ENCODE data around the gene PPP1CB.

The PPP1CB gene

GRCh38 chr2:28810384-28811285 lies 59.0 kb downstream of the PPP1CB start, which contains the start of gene SPDYA:
TSS of gene SPDYA (plus strand) at chr2:28810834. CDS start at chr2:28816015, 5,181 bp downstream.
- H3K9me3 ChIP-seq (ENCODE audit: control insufficient read depth, insufficient read depth, low read length), result no peaks in the 10 kb centered on the region
- no peaks in the 10 kb centered on the region for H3K36me3 ChIP-seq (ENCODE audit: control insufficient read depth, insufficient read depth, low read length)
- peak; percentile 63 for DNase-seq (ENCODE audit: low read depth, low spot score)
- H3K4me1 ChIP-seq (ENCODE audit: control insufficient read depth, insufficient read depth, low read length), result no peaks in the 10 kb centered on the region
- H3K4me3 ChIP-seq (ENCODE audit: low read length), result peak within 1 kb of the TSS; percentile 46; the same call in 1 of the 2 replicates
- no peak within 1 kb of the TSS for H3K27ac ChIP-seq (ENCODE audit: low read length)
- H3K27me3 ChIP-seq (ENCODE audit: control insufficient read depth, insufficient read depth, low read length), result peaks cover 4% of the 10 kb centered on the region; the same call in 1 of the 2 replicates
- WGBS (ENCODE audit: insufficient coverage, insufficient read length), result no CpG with 5 or more reads among the region's 97 CpGs

- Histone ChIP-seq H3K27ac (ENCODE audit: low read length) (no peak overlapping the region), H3K36me3 (ENCODE audit: control insufficient read depth, insufficient read depth, low read length) (no peaks in the 10 kb centered on the region), H3K4me3 (ENCODE audit: low read length) (no peak overlapping the region), H3K27me3 (ENCODE audit: control insufficient read depth, insufficient read depth, low read length) (no peaks in the 10 kb centered on the region), H3K4me1 (ENCODE audit: control insufficient read depth, insufficient read depth, low read length) (no peaks in the 10 kb centered on the region), H3K9me3 (ENCODE audit: control insufficient read depth, insufficient read depth, low read length) (no peaks in the 10 kb centered on the region)
- no peak for DNase-seq (ENCODE audit: low read depth, low spot score)
- no CpG with 5 or more reads among the region's 3 CpGs for WGBS (ENCODE audit: insufficient coverage, insufficient read length)
Measured at GRCh38 chr2:28818053-28818452, 66.4 kb downstream of the PPP1CB start.

- Histone ChIP-seq H3K27me3 (ENCODE audit: control insufficient read depth, insufficient read depth, low read length) (no peaks in the 10 kb centered on the region), H3K4me1 (ENCODE audit: control insufficient read depth, insufficient read depth, low read length) (no peaks in the 10 kb centered on the region), H3K36me3 (ENCODE audit: control insufficient read depth, insufficient read depth, low read length) (no peaks in the 10 kb centered on the region), H3K27ac (ENCODE audit: low read length) (no peak overlapping the region), H3K4me3 (ENCODE audit: low read length) (no peak overlapping the region), H3K9me3 (ENCODE audit: control insufficient read depth, insufficient read depth, low read length) (no peaks in the 10 kb centered on the region)
- no CpG with 5 or more reads among the region's 8 CpGs for WGBS (ENCODE audit: insufficient coverage, insufficient read length)
- peak; percentile 77 for DNase-seq (ENCODE audit: low read depth, low spot score)
Measured at GRCh38 chr2:28821295-28821958, 69.8 kb downstream of the PPP1CB start.

GRCh38 chr2:28822036-28822435 lies 70.4 kb downstream of the PPP1CB start:
- no peak overlapping the region for H3K27ac ChIP-seq (ENCODE audit: low read length)
- no peaks in the 10 kb centered on the region for H3K36me3 ChIP-seq (ENCODE audit: control insufficient read depth, insufficient read depth, low read length)
- no peaks in the 10 kb centered on the region for H3K4me1 ChIP-seq (ENCODE audit: control insufficient read depth, insufficient read depth, low read length)
- H3K27me3 ChIP-seq (ENCODE audit: control insufficient read depth, insufficient read depth, low read length), result no peaks in the 10 kb centered on the region
- H3K4me3 ChIP-seq (ENCODE audit: low read length), result no peak overlapping the region
- no peak for DNase-seq (ENCODE audit: low read depth, low spot score)
- H3K9me3 ChIP-seq (ENCODE audit: control insufficient read depth, insufficient read depth, low read length), result no peaks in the 10 kb centered on the region

DNA sequence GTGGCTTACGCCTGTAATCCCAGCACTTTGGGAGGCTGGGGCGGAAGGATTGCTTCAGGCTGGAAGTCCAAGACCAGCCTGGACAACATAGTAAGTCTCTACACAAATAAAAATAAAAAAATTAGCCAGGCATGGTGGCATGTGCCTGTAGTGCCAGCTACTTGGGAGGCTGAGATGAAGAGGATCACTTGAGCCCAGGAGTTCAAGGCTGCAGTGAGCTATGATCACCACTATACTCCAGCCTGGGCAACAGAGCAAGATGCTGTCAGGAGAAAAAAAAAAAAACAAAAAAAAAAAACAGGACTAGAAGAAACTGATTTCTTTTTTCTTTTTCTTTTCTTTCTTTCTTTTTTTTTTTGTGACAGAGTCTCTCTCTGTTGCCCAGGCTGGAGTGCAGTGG lies 72.6 kb downstream of the PPP1CB start:
- no peak for DNase-seq (ENCODE audit: low read depth, low spot score)
- WGBS (ENCODE audit: insufficient coverage, insufficient read length), result no CpG with 5 or more reads among the region's 2 CpGs
- no peak overlapping the region for H3K27ac ChIP-seq (ENCODE audit: low read length)
- H3K27me3 ChIP-seq (ENCODE audit: control insufficient read depth, insufficient read depth, low read length), result no peaks in the 10 kb centered on the region
- no peak overlapping the region for H3K4me3 ChIP-seq (ENCODE audit: low read length)
- no peaks in the 10 kb centered on the region for H3K36me3 ChIP-seq (ENCODE audit: control insufficient read depth, insufficient read depth, low read length)
- H3K4me1 ChIP-seq (ENCODE audit: control insufficient read depth, insufficient read depth, low read length), result no peaks in the 10 kb centered on the region
- H3K9me3 ChIP-seq (ENCODE audit: control insufficient read depth, insufficient read depth, low read length), result no peaks in the 10 kb centered on the region

DNA sequence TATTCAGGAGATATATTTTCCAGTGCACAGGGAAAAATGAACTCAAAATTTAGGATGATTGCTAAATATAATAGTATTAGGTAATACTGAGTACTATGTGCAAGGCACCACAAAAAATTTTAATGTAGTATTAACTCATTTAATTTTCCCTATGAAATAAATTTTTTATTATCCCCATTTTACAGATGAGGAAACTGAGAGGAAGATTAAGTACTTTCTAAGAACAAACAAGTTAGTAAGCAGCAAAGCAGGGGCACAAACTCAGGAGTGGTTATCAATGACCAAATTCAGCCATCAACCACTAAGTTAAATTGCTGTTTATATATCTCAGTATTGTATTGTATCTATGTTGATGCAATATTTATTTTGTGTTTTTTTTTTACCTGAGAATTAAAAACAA lies 73.2 kb downstream of the PPP1CB start:
- no peak overlapping the region for H3K27ac ChIP-seq (ENCODE audit: low read length)
- H3K4me1 ChIP-seq (ENCODE audit: control insufficient read depth, insufficient read depth, low read length), result no peaks in the 10 kb centered on the region
- H3K9me3 ChIP-seq (ENCODE audit: control insufficient read depth, insufficient read depth, low read length), result no peaks in the 10 kb centered on the region
- DNase-seq (ENCODE audit: low read depth, low spot score), result no peak
- H3K27me3 ChIP-seq (ENCODE audit: control insufficient read depth, insufficient read depth, low read length), result no peaks in the 10 kb centered on the region
- no peaks in the 10 kb centered on the region for H3K36me3 ChIP-seq (ENCODE audit: control insufficient read depth, insufficient read depth, low read length)
- H3K4me3 ChIP-seq (ENCODE audit: low read length), result no peak overlapping the region

DNA sequence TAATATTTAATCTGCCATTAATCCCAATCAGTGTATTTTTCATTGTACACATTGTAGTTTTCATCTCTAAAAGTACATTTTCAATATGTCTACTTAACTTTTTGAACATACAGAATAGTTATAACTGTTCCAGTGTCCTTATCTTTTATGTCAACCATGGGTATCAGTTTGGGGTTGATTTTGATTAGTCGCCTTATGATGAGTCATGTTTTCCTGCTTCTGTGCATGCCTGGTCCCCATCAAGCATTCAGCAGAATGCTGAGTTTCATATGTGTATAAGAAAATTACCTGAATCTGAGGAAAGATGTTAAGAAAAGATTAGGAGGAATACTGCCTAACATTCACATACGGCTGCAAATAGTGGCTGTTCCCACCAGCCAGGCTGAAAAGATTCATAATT lies 76.8 kb downstream of the PPP1CB start:
- Histone ChIP-seq H3K4me3 (ENCODE audit: low read length) (no peak overlapping the region), H3K9me3 (ENCODE audit: control insufficient read depth, insufficient read depth, low read length) (no peaks in the 10 kb centered on the region), H3K27me3 (ENCODE audit: control insufficient read depth, insufficient read depth, low read length) (no peaks in the 10 kb centered on the region), H3K4me1 (ENCODE audit: control insufficient read depth, insufficient read depth, low read length) (no peaks in the 10 kb centered on the region), H3K36me3 (ENCODE audit: control insufficient read depth, insufficient read depth, low read length) (no peaks in the 10 kb centered on the region), H3K27ac (ENCODE audit: low read length) (no peak overlapping the region)
- DNase-seq (ENCODE audit: low read depth, low spot score), result no peak
- WGBS (ENCODE audit: insufficient coverage, insufficient read length), result no CpG with 5 or more reads among the region's 2 CpGs

GRCh38 chr2:28833740-28834470 lies 82.3 kb downstream of the PPP1CB start:
- no CpG with 5 or more reads among the region's 2 CpGs for WGBS (ENCODE audit: insufficient coverage, insufficient read length)
- no peaks in the 10 kb centered on the region for H3K4me1 ChIP-seq (ENCODE audit: control insufficient read depth, insufficient read depth, low read length)
- H3K4me3 ChIP-seq (ENCODE audit: low read length), result no peak overlapping the region
- no peak for DNase-seq (ENCODE audit: low read depth, low spot score)
- H3K27me3 ChIP-seq (ENCODE audit: control insufficient read depth, insufficient read depth, low read length), result no peaks in the 10 kb centered on the region
- no peaks in the 10 kb centered on the region for H3K36me3 ChIP-seq (ENCODE audit: control insufficient read depth, insufficient read depth, low read length)
- no peaks in the 10 kb centered on the region for H3K9me3 ChIP-seq (ENCODE audit: control insufficient read depth, insufficient read depth, low read length)
- no peak overlapping the region for H3K27ac ChIP-seq (ENCODE audit: low read length)

DNA sequence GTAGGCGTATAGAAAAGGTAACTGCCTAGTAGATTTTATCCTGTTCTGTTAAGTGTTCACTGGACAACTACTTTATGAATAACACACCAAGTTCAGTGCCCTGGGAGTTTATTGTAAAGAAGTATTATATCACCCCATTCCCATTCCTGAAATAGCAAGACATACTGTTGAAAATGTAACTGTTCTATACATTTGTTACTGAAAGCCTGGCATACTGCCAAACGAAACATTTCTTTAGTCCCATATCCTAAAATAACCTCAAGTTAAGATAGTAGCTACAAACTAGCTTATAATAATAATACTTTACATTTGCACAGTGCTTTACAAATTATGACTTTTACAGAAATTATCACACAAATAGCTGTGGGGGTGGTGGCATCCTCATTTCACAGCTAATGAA lies 84.2 kb downstream of the PPP1CB start:
- Histone ChIP-seq H3K9me3 (ENCODE audit: control insufficient read depth, insufficient read depth, low read length) (no peaks in the 10 kb centered on the region), H3K4me3 (ENCODE audit: low read length) (no peak overlapping the region), H3K27me3 (ENCODE audit: control insufficient read depth, insufficient read depth, low read length) (no peaks in the 10 kb centered on the region), H3K36me3 (ENCODE audit: control insufficient read depth, insufficient read depth, low read length) (no peaks in the 10 kb centered on the region), H3K4me1 (ENCODE audit: control insufficient read depth, insufficient read depth, low read length) (no peaks in the 10 kb centered on the region), H3K27ac (ENCODE audit: low read length) (no peak overlapping the region)
- DNase-seq (ENCODE audit: low read depth, low spot score), result no peak
- WGBS (ENCODE audit: insufficient coverage, insufficient read length), result no CpG with 5 or more reads among the region's 2 CpGs

DNA sequence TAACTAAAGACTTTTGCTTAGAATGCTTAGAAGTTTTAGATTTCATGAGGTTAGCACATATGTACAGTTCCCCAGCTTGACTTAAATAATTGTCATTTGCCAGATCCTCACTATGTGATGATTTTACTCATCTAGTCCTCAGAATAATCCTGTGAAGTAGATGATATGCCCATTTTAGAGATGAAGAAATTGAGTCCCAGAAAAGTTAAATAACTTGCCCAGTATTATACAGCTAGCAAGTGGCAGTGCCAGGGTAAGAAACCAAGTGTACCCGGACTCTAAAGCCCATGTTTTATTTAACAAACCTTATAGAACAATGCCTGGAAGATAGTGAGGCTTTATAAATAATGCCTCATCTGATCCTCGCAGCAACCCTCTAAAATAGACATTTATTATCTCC lies 87.3 kb downstream of the PPP1CB start:
- no CpG with 5 or more reads among the region's 2 CpGs for WGBS (ENCODE audit: insufficient coverage, insufficient read length)
- H3K27me3 ChIP-seq (ENCODE audit: control insufficient read depth, insufficient read depth, low read length), result no peaks in the 10 kb centered on the region
- no peaks in the 10 kb centered on the region for H3K36me3 ChIP-seq (ENCODE audit: control insufficient read depth, insufficient read depth, low read length)
- H3K9me3 ChIP-seq (ENCODE audit: control insufficient read depth, insufficient read depth, low read length), result no peaks in the 10 kb centered on the region
- DNase-seq (ENCODE audit: low read depth, low spot score), result no peak
- H3K27ac ChIP-seq (ENCODE audit: low read length), result no peak overlapping the region
- no peaks in the 10 kb centered on the region for H3K4me1 ChIP-seq (ENCODE audit: control insufficient read depth, insufficient read depth, low read length)
- H3K4me3 ChIP-seq (ENCODE audit: low read length), result no peak overlapping the region

All from iPS DF 6.9 (cell line).